ENCODE data around the gene TEKTIP1. TPM values are rescaled to one million over a fixed set of nuclear protein-coding genes. Genes with fewer than 3 reads are reported as not detected.

Gene TEKTIP1
- total RNA-seq, 4 donors from 2014 or later = 0.78 TPM; not detected in 3

GRCh38 chr19:3533563-3534216, 5.3 kb upstream of the TEKTIP1 start:
- TF ChIP-seq CTCF (IDR thresholded peaks at IDR 0.05) (no peak), POLR2A (IDR thresholded peaks at IDR 0.05) (no peak)
- DNase-seq (ENCODE audit: low spot score in 2 of 2) = no peak
- 80 to 83% methylated on average over 12 of the region's 12 CpGs for WGBS, 2 donors
- intact Hi-C loops (cut with DNase I; ENCODE audit: low total_unique reads) = no loop called here
- no peak overlapping the region for H3K4me3 ChIP-seq (ENCODE audit: low read depth, poor library complexity, severe bottlenecking)

- no peak overlapping the region for H3K4me3 ChIP-seq (ENCODE audit: low read depth, poor library complexity, severe bottlenecking)
- intact Hi-C loops (cut with DNase I; ENCODE audit: low total_unique reads) = no loop called here
- TF ChIP-seq CTCF (IDR thresholded peaks at IDR 0.05) (no peak), POLR2A (IDR thresholded peaks at IDR 0.05) (no peak)
- WGBS, 2 donors = 89% methylated on average over 38 of the region's 38 CpGs
- DNase-seq (ENCODE audit: low spot score in 2 of 2) = no peak
Measured at GRCh38 chr19:3534375-3535234, 4.4 kb upstream of the TEKTIP1 start.

GRCh38 chr19:3535235-3535535, 3.8 kb upstream of the TEKTIP1 start:
- intact Hi-C loops (cut with DNase I; ENCODE audit: low total_unique reads) = no loop called here
- H3K4me3 ChIP-seq (ENCODE audit: low read depth, poor library complexity, severe bottlenecking) = no peak overlapping the region
- 88 to 94% methylated on average over 4 to 9 of the region's 9 CpGs for WGBS, 2 donors
- TF ChIP-seq CTCF (IDR thresholded peaks at IDR 0.05) (no peak), POLR2A (IDR thresholded peaks at IDR 0.05) (no peak)
- DNase-seq (ENCODE audit: low spot score in 2 of 2) = no peak

- no peak for DNase-seq (ENCODE audit: low spot score in 2 of 2)
- H3K4me3 ChIP-seq (ENCODE audit: low read depth, poor library complexity, severe bottlenecking) = no peak overlapping the region
- intact Hi-C loops (cut with DNase I; ENCODE audit: low total_unique reads) = no loop called here
- 93 to 94% methylated on average over 11 to 14 of the region's 14 CpGs for WGBS, 2 donors
- TF ChIP-seq CTCF (IDR thresholded peaks at IDR 0.05) (no peak), POLR2A (IDR thresholded peaks at IDR 0.05) (no peak)
Measured at GRCh38 chr19:3535563-3535965, 3.4 kb upstream of the TEKTIP1 start.

- 68 to 75% methylated on average over 10 of the region's 10 CpGs for WGBS, 2 donors
- DNase-seq (ENCODE audit: low spot score in 2 of 2) = no peak
- TF ChIP-seq POLR2A (IDR thresholded peaks at IDR 0.05) (no peak), CTCF (IDR thresholded peaks at IDR 0.05) (no peak)
- intact Hi-C loops (cut with DNase I; ENCODE audit: low total_unique reads) = no loop called here
- no peak overlapping the region for H3K4me3 ChIP-seq (ENCODE audit: low read depth, poor library complexity, severe bottlenecking)
Measured at GRCh38 chr19:3535981-3536380, 3.0 kb upstream of the TEKTIP1 start.
